Kasumi-1 (cell line): ENCODE measurements around the gene PGAP3.

ENCODE experiments used
- DNase-seq, 2 experiments: peaks; one replicate each; lab custom pipeline; 2025; lab: John Stamatoyannopoulos, UW

Gene PGAP3

DNA sequence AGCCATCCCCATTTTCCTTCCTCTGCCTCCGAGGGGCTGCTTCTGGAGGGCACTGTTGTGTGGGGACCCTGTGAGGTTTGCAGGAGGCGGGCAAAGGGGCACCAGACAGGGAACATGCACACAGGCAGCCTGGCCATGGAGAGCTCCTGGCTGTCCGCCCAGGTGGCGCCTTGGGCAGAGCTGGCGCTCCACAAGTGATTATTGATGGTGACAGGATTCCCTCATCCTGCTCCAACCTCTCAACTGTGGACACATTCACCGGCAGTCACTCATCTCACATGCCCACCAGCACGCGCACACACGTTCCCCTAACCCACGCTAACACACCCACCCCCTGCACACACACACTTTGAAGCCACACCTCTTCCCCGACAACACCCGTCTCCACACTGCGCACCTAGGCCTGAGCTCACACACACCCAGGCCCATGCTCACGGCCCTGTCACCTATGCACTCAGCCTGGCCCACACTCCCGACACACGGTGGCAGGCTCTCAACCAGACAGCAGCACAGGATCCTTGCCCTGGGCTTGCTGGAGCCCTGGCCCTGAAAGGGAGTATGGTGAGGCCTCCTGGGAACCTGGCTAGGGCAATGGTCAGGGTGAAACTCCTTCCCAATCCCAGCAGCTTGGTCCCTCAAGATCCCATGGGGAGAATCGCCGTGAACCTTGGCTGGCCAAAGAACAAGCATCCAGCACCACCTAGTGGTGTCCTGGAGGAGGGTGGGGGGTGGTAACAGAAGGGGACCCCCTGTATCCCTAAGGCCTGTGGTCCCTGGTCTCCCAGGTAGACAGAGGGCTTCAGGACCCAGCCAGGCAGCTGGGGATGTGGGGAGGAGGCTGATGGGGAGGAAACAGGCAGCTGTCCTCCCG, 16.0 kb downstream of the PGAP3 start:
- peak; percentile 19 to 42 for DNase-seq

DNA sequence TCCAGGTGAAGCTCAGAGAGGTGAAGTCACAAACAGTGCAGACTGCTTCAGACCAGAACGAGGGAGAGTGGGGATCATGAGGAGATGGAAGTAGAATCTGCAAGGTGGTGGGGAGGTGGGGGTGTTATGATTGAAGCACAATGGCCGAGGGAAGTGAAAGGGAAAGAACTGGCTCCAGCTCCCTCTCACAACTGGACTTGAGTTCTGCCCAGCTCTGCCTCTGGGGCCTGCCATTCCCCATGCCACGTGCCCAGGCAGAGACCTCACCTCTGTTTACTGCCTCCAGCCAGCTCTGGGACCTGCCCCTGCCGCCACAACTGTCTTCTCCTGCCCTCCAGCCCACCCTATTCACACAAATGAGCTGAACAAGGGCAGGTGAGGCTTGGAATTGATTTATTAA, 17.1 kb downstream of the PGAP3 start:
- no peak for DNase-seq

DNA sequence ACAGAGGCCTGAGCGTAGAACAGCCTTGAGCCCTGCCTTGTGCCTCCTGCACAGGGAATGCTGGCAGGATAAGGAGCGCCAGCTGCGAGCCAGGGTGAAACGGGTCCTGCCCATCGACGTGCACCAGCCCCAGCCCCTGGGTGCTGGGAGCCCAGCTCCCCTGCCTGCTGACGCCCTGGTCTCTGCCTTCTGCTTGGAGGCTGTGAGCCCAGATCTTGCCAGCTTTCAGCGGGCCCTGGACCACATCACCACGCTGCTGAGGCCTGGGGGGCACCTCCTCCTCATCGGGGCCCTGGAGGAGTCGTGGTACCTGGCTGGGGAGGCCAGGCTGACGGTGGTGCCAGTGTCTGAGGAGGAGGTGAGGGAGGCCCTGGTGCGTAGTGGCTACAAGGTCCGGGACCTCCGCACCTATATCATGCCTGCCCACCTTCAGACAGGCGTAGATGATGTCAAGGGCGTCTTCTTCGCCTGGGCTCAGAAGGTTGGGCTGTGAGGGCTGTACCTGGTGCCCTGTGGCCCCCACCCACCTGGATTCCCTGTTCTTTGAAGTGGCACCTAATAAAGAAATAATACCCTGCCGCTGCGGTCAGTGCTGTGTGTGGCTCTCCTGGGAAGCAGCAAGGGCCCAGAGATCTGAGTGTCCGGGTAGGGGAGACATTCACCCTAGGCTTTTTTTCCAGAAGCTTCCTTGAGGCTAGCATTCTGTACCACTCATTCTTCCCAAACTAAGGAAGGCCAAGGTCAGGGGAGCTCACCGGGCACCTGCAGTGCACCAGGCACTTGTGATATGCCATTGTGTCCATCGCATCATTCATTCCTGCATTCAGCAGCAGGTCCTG, 17.7 kb downstream of the PGAP3 start:
- DNase-seq = no peak

DNA sequence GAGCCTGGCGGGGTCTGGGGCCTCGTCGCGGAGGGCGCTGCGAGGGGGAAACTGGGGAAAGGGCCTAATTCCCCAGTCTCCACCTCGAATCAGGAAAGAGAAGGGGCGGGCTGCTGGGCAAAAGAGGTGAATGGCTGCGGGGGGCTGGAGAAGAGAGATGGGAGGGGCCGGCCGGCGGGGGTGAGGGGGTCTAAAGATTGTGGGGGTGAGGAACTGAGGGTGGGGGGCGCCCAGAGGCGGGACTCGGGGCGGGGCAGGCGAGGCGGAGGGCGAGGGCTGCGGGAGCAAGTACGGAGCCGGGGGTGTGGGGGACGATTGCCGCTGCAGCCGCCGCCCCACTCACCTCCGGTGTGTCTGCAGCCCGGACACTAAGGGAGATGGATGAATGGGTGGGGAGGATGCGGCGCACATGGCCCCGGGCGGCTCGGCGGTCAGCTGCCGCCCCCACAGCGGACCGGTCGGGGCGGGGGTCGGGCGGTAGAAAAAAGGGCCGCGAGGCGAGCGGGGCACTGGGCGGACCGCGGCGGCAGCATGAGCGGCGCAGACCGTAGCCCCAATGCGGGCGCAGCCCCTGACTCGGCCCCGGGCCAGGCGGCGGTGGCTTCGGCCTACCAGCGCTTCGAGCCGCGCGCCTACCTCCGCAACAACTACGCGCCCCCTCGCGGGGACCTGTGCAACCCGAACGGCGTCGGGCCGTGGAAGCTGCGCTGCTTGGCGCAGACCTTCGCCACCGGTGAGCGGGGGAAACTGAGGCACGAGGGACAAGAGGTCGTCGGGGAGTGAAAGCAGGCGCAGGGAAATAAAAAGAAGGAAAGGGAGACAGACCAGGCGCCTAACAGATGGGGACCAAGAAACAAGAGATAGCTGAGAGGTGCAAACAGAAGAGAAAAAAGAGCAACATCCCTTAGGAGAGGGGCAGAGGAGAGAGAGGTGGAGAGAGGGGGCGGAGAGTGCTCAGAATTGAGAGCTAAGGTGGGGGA, 19.6 kb downstream of the PGAP3 start, which contains the start of gene PNMT:
PNMT (plus strand) TSS at position 509 of the 980 bp plus-strand sequence; CDS start at position 532, 23 bp downstream.
- peak; percentile 37 to 49 for DNase-seq

DNA sequence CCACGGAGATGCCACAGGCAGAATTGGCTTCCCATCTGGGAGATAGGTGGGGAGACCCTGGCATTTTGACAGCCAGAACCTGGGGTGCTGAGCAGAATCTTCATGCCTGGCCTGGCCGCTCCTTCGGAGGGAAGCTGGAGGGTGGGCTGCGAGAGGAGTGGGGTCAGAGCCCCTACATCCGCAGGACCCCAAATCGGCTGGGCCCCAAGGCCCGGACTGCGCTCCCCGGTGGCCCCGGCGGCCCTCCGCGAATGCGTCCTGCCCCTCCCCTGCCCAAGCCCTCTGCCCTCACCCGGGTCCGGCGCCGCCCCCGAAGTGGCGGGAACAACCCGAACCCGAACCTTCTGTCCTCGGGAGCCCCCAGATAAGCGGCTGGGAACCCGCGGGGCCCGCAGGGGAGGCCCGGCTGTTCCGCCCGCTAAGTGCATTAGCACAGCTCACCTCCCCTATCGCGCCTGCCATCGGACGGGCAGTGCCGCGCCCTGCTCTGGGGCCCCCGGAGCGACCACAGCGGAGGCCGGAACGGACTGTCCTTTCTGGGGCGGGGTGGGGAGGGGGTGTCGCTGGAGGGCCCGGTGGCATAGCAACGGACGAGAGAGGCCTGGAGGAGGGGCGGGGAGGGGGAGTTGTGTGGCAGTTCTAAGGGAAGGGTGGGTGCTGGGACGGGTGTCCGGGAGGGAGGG, 20.5 kb downstream of the PGAP3 start:
- no peak for DNase-seq

DNA sequence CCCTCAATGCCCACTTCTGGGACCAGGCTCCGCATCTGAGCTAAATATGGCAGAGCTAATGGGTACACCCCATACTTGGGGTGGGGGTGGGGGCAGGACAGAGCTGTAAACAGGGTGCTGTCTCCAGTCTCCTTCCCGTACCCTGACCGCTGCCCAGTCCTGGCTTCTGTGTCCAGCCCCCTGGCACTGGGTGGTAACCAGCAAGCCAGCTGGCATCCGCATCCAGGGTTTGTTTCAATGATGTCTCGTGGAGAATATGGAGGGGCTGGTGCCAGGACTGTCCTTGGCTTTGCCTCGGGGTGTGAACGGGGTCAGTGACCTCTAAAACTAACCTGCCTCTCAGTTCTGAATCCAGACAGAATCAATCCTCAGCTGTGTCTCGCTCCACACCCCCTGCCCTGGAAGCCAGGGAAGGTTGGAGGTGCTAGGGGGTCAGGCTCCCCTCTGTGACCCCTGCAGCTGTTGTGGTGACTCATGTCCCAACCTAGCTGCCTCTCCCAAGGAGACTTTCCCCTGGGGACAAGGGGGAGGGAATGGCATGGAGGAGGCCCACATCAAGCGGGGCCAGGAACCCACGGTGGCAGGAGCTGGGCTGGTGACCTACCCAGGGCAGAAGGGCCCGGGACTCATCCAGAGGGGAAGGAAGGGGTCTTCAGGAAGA, 21.1 kb downstream of the PGAP3 start:
- DNase-seq = no peak

DNA sequence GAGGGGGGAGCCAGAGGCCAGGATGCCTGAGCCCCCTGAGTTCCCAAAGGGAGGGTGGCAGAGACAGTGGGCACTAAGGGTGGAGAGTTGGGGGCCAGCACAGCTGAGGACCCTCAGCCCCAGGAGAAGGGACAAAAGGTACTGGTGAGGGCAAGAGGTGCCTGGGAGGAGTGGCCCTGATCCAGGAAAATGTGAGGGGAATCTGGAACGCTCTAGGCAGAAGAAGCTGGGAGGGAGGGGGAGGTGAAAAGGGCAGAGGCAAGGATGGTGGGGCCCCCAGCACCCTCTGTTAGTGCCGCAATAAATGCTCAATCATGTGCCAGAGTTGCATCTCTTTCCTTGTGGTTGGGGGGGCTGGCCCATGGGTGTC, 21.6 kb downstream of the PGAP3 start:
- DNase-seq = no peak

DNA sequence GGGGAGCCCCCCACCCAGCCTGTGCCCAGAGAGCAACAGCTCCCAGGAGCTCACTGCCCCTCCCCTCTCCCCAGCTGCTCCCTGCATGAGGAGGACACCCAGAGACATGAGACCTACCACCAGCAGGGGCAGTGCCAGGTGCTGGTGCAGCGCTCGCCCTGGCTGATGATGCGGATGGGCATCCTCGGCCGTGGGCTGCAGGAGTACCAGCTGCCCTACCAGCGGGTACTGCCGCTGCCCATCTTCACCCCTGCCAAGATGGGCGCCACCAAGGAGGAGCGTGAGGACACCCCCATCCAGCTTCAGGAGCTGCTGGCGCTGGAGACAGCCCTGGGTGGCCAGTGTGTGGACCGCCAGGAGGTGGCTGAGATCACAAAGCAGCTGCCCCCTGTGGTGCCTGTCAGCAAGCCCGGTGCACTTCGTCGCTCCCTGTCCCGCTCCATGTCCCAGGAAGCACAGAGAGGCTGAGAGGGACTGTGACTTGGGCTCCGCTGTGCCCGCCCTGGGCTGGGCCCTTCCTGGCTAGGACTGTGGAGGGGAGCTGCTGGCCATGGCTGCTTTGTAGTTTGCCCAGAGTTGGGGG, 22.1 kb downstream of the PGAP3 start:
- DNase-seq = no peak

DNA sequence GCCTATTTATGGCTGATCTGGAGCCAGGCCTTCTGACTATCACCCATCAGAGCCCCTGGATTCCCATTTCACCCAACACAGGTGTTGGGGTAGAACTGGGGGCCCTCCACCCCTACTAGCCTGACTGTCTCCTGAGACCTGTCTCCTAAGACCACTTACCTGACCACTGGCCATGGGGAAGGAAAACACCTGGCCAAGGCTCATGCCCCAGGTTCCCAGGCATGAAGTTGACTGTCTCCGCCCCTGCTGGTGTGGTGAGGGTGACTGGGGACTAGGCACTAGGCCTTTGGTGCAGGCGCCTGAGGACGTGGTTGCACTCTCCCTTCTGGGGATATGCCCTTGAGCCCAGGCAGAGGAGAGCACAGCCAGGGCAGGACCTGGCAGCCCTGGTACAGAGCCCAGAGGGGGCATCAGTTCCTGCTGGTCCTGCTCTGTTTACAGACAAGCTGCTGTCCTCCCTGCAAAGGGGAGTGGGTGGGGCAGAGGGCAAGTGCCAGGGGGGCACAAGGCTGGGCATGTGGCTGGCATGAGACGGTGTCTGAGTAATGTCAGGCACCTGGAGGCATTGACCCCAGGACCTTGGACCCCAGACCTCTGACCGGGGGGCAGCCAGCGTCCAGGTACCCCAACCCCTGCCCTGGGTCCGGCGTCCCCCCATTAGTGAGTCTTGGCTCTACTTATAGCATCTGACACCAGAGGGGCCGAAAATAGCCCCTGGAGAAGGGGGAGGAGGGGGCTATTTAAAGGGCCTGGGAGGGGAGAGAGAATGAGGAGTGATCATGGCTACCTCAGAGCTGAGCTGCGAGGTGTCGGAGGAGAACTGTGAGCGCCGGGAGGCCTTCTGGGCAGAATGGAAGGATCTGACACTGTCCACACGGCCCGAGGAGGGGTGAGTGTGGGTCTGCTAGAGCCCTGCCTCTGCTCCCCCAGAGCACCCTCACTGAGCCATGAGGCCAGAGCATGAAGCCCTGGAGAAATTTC, 23.0 kb downstream of the PGAP3 start, which contains the start of gene TCAP:
TCAP (plus strand) TSS at position 769 of the 981 bp plus-strand sequence; CDS start at position 780, 11 bp downstream.
- DNase-seq = no peak

DNA sequence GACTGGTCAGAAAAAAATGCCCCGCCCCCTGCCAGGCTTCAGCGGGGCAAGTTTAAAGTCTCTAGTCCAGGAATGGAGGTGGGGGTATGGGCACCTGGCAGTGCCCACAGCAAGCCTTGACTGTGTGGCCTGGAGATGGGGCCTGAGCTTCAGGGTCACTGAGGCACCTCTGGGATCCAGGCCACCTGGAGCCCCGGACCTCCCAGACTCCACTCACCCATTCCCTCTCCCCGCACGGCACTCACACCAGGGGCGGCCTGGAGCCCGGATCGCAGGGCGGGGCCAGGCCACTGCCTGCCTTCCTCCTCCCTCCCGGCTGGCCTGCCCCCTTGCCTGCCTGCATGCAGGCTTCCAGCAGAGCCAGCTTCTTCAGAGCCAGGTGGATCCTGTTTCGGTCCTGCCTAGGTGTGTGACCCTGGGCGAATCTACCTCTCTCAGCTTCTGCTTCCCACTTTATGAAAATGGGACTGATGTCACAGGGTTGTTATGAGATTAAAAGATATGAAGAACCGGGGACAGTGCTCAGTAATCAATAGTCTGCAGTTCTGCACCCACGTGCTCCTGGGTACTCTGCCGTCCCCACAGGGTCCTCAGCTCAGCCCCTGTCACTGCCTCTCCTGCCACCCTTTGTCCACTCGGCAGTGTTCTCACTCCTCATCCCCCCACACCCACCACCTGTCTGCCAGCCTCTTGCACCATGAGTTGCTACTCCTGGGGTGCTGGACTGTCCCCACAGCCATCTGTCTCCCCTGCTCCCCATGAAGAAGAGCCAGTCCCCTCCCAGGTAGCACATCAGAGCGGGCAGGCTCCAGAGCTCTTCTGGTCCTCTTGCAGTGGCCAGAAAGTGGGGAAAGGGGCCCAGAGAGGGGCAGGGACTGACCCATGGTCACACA, 23.9 kb downstream of the PGAP3 start:
- no peak for DNase-seq

DNA sequence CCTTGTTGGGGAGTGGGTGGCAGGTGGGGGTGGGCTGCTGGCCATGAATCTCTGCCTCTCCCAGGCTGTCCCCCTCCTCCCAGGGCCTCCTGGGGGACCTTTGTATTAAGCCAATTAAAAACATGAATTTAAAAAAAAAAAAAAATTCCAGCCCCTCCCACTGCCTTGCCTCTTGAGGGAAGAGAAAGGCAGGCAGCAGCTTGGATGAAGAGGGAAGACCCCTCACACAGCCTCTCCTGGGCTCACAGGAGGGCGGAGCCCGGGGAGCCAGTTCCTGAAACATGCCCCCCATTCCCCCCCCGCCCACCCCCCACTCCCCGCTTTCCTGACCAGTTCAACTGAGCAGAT, 24.5 kb downstream of the PGAP3 start:
- DNase-seq = no peak

DNA sequence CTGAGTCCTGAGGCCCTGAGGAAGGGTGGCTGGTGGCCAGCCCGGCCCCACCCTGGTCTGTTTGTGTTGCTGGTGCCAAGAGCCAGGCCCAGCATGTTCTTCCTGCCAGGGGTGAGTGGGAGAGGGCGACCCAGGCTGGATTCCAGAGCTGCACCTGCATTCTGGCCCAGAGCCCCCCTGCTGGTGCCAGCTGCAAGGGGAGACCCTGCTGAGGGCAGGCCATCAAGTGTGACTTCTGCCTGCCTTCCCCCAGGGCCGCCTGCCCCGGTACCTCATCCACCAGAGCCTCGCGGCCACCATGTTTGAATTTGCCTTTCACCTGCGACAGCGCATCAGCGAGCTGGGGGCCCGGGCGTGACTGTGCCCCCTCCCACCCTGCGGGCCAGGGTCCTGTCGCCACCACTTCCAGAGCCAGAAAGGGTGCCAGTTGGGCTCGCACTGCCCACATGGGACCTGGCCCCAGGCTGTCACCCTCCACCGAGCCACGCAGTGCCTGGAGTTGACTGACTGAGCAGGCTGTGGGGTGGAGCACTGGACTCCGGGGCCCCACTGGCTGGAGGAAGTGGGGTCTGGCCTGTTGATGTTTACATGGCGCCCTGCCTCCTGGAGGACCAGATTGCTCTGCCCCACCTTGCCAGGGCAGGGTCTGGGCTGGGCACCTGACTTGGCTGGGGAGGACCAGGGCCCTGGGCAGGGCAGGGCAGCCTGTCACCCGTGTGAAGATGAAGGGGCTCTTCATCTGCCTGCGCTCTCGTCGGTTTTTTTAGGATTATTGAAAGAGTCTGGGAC, 25.1 kb downstream of the PGAP3 start:
- no peak for DNase-seq

DNA sequence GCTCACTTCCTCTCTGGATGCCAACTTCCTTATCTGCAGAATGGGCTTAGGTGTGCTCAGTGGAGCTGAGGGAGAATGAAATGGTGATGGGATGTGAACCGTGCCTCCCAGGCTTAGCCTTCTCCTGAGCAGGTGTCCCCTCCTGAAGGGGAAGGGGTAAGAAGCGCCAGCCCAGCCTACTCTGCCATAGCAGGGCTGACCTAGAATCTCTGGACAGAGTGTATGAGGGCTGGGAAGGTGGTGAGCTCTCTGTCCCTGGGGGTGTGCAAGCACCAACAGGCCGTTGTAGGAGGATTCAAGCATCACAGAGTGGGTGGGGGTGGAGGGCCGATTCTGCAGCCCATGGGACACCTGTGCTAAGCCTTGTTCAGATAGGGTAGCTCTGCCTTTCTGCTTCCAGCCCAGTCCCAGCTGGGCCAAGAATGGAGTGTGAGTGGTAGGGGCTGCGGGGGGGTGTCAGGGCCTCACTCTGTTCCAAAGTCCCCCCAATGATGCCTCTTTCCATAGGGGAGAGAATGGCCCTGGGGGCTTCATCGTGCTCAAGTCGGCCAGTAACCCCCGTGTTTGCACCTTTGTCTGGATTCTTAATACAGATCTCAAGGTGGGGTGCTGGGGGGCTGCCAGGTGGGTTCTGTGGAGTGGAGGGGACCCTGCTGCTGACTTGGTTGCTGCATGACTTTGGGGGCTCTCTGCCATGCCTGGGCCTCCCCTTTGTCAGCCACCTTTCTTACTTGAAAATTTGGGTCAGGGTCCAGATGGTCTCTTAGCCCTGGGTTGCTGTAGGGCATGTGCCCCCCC, 25.9 kb downstream of the PGAP3 start:
- no peak for DNase-seq

DNA sequence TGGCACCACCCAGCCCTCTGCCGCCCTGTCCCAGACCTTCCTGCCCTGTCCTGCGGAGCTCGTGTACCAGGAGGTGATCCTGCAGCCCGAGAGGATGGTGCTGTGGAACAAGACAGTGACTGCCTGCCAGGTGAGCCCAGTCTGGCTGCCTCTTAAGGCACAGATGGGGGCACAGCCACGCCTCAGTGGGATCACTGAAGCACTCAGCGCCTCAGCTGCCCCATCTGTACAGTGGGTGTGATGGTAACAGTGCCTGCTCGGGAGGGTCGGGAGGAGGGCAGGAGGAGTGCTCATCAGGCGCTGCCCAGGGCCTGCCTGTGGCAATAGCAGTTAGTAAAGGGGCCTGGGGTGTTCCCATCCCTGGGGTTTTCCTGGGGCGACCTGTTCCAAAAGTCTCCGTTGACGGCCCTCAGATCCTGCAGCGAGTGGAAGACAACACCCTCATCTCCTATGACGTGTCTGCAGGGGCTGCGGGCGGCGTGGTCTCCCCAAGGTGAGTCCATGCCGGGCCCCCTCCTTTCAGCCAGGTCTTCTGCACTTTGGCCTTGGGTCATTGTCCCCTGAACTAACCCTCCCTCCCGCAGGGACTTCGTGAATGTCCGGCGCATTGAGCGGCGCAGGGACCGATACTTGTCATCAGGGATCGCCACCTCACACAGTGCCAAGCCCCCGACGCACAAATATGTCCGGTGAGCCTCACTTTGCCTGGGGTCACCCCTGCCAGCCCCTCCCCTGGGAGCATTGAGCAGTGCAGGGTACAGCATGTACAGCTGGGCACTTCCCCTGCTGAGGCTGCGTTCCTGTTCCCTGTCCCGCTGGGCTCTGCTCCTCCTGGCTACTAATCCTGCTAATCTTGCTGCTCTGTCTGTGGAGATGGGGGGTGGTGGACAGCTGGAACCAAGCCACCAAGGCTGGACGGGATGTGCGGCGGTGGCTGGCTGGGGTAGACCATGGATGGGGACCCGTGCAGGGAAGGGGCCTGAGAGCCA, 27.2 kb downstream of the PGAP3 start:
- DNase-seq = no peak

DNA sequence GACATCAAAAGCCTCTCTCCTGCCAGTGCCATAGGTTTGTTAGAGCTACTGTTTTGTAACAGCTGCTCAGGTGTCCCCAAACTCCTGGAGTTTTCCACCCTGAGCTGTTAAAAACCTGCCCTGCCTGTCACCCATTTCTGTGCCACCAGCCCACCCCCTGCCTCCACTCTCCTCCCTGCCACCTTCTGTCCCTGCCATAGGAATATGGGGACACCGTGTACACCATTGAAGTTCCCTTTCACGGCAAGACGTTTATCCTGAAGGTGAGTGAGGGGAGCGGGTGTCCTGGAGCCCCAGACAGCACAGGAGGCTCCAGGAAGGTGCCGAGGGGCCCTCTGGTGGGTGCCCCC, 27.9 kb downstream of the PGAP3 start:
- no peak for DNase-seq
